SK-N-SH (cell line): ENCODE measurements around the gene LRRC15.

Source experiments
- CHD2 ChIP-seq: fragments of 150-350 bp; IDR thresholded peaks from 2 replicates; pipeline ENCODE4 v1.6.1; 2018; ENCODE audit warnings: low read length; ENCODE audit not compliant: partially characterized antibody
- CTCF ChIP-seq: fragments of 200-600 bp; sonication (generic); IDR thresholded peaks from 2 replicates; pipeline ENCODE4 v1.6.1; 2017; ENCODE audit warnings: antibody characterized with exemption, mild to moderate bottlenecking, moderate library complexity
- ELF1 ChIP-seq: IDR thresholded peaks from 2 replicates; pipeline ENCODE4 v1.4.0; 2012
- EP300 ChIP-seq, 2 experiments: IDR thresholded peaks; 2 replicates each; pipeline versions ENCODE4 v1.4.0 to v1.6.1; 2012; ENCODE audit warnings: borderline replicate concordance in 1 of 2, low read depth in 1 of 2, low read length in 1 of 2
- EZH2phosphoT487 ChIP-seq: fragments of 200-600 bp; sonication (generic); IDR thresholded peaks from 2 replicates; pipeline ENCODE4 v1.6.1; 2017; ENCODE audit warnings: low read depth, mixed run types, mild to moderate bottlenecking, antibody characterized with exemption, moderate library complexity, borderline replicate concordance
- MAX ChIP-seq: IDR thresholded peaks from 2 replicates; pipeline ENCODE4 v1.4.0; 2012; ENCODE audit warnings: low read depth
- NRF1 ChIP-seq: IDR thresholded peaks from 2 replicates; pipeline ENCODE4 v1.6.1; 2012; ENCODE audit warnings: low read depth, mild to moderate bottlenecking, low read length
- RFX5 ChIP-seq: IDR thresholded peaks from 2 replicates; pipeline ENCODE4 v1.6.1; 2012; ENCODE audit warnings: mild to moderate bottlenecking, improper control_type of control experiment, low read length
- SMC3 ChIP-seq: IDR thresholded peaks from 2 replicates; pipeline ENCODE4 v1.6.1; 2012; ENCODE audit warnings: low read depth, low read length, improper control_type of control experiment
- TF ChIP-seq, protein P1 (sequence below): IDR thresholded peaks from 2 replicates; pipeline ENCODE4; 2012

DNA sequence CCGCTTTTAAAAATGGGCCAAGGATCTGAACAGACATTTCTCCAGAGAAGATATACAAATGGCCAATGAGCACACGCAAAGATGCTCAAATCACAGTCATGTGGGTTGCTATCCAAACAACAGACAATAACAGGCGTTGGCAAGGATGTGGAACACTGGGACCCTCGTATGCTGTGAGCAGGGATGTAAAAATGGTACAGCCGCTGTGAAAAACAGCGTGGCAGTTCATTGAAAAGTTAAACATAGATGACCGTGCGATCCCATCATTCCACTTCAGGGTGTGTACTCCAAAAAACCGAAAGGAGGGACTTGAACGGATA, 6.7 kb upstream of the LRRC15 start:
- TF ChIP-seq, protein P1, sequence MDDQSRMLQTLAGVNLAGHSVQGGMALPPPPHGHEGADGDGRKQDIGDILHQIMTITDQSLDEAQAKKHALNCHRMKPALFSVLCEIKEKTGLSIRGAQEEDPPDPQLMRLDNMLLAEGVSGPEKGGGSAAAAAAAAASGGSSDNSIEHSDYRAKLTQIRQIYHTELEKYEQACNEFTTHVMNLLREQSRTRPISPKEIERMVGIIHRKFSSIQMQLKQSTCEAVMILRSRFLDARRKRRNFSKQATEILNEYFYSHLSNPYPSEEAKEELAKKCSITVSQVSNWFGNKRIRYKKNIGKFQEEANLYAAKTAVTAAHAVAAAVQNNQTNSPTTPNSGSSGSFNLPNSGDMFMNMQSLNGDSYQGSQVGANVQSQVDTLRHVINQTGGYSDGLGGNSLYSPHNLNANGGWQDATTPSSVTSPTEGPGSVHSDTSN: no peak
- TF ChIP-seq EZH2phosphoT487 (no peak), EP300 (IDR thresholded peaks at IDR 0.05; ENCODE audit: borderline replicate concordance in 1 of 2, low read depth in 1 of 2, low read length in 1 of 2) (no peak), RFX5 (no peak), CTCF (no peak), SMC3 (no peak), NRF1 (no peak), CHD2 (no peak), MAX (no peak), ELF1 (no peak)
